NCI-H446 (cell line): Measurements from ENCODE around the gene AGK.
A peak's percentile ranks its signal among the peaks of the same experiment; 100 is the strongest.
"Not testable (repeated sequence)": the region's sequence is repeated elsewhere in the genome, so short reads cannot be mapped to it uniquely, and the experiment has no call there.

Experiments used
- DNase-seq, 2 experiments: peaks; one replicate each; lab custom pipeline; 2025; lab: John Stamatoyannopoulos, UW

Gene AGK

GRCh38 chr7:141675436-141676215 lies 124.4 kb downstream of the AGK start:
- no peak for DNase-seq

DNA sequence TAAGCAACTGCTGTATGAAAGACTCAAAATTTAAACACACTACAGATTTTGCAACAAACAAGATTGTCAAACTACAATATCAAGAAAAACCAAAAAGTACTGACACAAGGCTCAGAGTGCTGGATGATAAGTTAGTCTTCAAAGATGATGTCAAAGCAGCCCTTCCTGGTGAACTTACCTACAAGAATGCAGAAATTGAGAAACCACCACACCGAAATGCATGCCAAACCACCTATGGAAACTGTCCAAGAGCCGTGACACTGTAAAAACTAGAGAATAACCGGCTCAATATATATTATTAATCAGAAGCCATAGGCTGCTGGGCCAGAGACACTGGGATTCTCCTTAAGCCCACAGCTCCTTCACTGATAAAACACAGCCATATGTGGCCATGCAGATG lies 125.4 kb downstream of the AGK start:
- DNase-seq: no peak

DNA sequence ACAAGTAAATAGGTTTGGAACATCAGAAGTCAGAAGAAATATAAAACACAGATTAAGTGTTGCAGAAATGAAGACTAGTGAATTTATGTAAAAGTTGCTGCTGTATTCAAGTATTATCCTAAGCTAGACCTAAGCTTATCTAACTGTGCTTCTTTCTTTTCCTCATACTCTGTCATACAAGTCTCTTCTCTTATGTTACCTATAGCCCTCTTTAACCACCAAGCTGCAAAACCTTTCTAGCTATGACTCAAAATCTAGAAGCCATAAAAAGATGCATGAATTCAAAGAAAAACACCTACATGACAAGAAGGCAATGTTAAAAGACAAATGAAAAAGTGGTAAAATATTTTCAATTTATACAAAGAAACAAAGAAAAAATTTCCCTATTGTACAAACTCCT lies 127.8 kb downstream of the AGK start:
- no peak for DNase-seq

DNA sequence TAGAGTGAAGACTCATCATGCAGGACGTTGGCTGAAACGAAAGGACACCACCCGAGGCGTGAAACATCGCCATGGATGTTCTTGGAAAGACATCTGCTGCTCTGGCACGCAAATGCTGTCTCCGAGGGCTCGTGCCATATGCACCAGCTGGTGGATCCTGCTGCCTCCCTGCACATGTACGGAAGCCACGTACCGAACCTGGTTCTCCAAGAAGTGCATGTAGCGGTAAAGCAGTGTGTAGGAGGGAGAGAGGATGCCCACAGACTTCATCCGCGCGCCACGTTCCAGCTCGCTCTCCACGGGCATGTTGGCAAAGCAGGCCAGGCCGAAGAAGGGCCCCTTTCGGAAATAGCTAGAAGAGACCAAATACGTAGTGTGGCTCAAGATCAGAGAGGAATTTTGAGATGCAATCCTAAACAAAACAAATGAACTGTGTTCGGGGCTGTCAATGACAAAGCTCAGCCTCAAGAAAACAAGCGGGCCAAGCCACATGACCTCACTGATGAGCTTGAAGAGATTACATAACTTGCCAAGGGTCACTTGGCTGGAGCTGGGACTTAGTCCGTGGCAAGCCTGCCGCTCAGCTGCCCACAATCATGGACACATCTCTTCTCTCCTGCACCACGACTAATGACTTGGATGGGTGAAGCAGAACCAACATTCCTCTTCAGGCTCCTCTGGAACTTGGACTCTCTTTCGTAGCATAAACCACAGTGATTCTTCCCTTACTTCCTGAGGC lies 134.2 kb downstream of the AGK start:
- DNase-seq: peak; percentile 53 to 90

DNA sequence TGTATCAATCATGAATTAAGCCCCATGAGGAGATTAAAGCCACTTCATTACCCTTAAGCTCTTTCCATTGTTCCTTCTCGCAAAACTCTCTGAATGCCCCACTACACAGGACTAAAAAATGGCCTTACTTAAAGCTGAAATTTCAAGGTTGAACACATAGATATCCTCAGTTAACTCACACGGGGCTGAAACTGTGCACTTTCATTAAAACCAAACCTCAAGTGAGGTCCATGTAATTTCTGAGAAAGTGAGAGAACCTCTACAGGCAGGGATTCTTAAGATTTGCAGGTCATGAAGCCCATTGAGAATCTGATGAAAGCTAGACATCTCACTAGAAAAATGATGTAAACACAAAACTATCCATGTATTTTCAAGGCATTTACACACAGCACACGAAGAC lies 134.9 kb downstream of the AGK start:
- DNase-seq: no peak

- no peak for DNase-seq
Observed at GRCh38 chr7:141686670-141687069, 135.5 kb downstream of the AGK start.

DNA sequence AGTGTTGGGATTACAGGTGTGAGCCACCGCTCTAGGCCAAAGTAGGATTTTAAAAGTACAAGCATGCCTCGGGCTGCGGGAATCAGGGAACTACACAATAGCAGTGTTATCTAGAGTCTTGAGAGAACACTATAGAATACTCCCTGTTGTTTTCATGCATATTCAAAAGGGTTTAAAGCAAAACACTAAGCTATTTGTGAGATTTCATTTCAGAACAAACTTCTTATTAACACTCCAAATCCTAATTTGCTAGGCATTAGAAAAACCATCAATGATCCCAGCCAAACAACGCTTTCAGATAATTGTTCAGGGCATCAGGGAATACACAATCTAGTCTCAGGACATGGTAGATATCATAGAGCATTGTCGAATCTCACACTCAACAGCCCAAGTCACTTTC lies 136.8 kb downstream of the AGK start:
- DNase-seq: no peak

DNA sequence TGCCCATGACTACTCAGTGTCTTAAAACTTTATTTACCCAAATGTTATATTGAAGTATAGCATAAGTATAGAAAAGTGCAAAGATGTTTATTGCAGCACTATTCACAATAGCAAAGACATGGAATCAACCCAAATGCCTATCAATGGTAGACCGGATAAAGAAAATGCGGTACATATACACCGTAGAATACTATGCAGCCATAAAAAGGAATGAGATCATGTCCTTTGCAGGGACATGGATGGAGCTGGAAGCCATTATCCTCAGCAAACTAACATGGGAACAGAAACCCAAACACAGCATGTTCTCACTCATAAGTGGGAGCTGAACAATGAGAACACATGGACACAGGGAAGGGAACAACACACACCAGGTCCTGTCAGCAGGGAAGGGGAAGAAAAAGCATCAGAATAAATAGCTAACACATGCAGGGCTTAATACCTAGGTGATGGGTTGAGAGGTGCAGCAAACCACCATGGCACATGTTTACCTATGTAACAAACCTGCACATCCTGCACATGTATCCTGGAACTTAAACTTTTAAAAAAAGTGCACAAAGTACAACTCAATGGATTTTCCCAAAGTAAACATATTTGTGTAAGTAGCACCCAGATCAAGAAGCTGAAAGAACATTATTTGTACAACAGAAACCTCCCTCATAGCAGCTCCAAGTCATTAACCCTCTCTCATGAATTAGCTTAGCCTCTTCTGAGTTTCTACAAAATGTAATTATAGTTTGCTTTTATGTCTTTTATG lies 138.0 kb downstream of the AGK start:
- DNase-seq: not testable (repeated sequence)

GRCh38 chr7:141691540-141691939 lies 140.3 kb downstream of the AGK start:
- no peak for DNase-seq

DNA sequence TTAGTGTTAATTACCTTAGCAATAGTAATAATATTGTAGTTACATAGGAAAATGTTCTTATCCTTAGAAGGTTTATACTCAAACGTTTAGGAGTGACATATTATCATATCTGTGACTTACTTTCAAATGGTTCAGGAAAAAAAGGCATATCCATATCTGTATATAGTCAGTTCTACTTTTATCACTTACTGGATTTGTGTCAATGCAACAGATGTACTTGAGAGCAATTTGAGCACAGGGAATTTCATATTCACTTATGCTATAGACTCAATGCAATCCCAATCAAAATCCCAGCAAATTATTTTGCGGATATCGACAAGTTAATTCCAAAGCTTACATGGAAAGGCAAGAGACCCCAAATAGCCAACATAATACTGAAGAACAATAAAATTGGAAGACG lies 140.8 kb downstream of the AGK start:
- DNase-seq: no peak

- DNase-seq: no peak
Observed at GRCh38 chr7:141693082-141693481, 141.9 kb downstream of the AGK start.

DNA sequence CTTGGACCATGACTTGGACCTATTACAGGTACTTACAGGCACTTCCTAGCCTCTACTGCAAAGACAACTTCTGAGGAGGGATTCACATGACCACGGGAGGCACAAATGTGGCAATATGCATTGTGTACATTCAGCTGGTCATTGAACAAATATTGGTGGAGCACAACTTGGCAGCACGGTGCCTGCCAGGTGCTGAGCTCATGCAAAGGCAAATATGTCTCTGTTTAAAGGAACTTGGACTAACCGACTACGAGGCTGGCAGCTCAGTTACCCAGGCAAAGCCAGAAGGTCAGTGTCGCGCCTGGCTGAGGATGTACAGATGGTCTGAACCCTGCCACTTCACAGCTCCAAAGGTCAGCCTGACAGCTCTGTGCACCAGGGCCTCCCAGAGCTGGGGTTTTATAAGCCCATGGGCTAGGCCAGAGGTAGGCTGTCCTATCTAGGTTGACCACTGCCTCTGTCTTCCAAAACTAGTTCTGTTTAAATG lies 144.6 kb downstream of the AGK start:
- peak in 1 of 2 experiments; percentile 27 for DNase-seq

DNA sequence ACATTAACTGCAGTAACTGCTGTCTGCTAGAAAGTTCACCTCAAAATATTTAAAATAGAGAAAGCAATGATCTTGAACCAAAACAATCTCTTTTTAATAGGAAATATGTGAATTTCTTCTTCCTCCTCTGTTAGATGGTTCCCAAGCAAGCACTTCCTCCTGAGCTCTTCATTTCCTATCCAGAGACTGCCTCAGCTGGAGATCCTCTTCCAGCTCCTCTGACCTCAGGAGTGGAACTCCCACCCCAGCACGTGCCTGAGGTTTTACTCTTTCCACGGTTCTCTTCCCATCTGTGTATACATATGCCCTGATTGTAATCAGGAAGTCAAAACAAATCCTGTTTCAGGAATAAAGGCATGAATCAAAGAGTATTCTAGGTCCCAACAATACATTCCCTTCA lies 145.1 kb downstream of the AGK start:
- no peak for DNase-seq

- DNase-seq: no peak
Observed at GRCh38 chr7:141697211-141697871, 146.1 kb downstream of the AGK start.

DNA sequence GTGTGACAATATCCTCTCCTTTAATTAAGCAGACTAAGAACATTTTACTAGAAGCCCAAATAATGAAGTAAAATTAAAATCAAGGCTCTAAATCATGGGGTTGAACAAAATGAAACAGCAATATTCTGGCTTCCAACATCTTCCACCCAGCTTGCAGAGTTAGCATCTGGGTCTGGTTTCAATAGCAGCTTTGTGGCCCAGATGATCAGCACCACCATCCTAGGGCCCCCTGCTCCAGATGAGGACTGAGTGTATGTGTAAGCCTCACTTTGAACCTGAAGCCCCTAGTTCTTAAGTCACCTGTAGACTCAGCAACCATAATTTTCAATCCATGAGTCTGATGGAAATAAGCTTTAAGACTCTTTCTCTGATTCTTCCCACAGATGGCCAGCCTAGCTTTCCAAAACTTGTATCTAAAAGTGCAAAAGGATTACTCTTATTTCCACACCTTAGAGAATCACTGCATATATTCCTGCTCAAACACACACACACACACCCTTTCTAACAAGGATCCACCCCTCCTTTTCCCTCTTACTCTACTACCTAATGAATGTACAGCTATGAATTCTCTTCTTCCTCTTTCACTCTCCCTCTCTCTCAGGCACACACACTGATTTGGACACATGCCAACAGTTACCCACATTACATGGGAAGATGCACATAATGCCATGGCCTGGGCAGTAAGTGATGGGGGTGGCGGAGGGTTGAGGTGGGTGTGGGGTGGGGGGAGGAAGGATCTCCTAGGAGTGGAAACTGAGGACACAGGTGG lies 147.2 kb downstream of the AGK start:
- no peak for DNase-seq

DNA sequence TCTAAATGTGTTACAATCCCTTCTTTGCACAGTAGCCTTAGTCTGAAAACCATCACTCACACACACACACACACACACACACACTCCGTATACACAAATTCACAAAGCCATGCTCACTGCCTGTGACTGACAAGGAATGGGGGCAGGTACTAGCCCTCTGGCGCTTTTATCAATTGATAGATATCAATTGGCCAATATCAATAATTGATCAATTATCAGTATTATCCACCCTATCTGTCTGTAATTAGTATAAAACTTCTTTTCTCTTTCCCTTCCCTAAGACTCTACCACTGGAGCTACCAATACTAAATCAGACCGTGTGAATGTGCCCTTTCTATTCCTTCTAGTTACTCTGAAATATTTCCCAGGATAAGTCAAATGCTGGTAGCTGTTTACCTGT lies 148.7 kb downstream of the AGK start:
- no peak for DNase-seq

DNA sequence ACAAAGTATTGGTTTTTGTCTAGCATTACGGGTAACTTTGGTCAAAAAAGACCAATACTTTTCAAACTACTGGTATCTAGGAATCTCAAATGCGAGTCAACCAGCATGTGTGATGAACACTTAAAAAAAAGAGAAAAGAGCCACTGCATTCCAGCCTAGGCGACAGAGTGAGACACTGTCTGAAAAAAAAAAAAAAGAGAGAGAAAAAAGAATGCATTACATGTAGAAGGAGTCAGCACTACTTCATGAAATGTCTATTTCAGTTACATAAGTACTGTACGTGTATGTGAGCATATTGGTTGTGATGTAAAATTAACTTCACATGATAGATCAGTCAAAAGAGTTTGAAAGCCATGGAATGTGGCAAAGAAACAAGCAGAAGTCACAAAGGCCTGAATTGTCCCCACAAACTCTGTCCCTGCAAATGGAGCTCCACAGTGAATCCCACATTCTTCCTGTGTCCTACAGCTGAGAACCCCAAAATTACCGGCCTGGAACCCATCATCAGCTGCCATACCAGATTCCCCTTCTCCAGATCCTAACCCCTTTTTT lies 149.2 kb downstream of the AGK start:
- DNase-seq: no peak

DNA sequence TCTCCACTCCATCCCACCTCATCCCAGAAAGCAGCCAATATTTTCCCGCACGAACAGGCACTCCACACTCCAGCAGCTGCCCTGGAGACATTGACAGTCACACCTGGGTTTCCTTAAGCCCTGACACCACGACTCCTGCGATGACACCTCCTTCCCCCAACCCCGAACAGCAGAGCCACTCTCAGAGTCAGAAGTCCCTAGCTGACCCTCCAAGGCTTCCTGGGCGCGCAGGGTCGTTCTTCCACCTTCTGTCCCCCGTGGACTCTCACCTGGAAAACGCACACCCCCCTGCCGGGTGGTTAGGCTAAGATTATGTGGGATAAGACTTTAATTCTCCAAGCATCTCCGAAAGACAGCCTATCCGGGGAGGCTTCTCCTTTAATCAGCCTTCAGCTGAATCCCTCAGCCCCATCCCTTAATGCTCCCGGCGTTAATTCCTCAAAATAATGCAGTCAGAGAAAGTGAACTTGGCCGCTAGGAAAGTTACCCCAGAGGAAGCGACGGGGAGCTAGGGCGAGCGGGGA lies 149.7 kb downstream of the AGK start:
- DNase-seq: no peak

- peak in 1 of 2 experiments; percentile 22 for DNase-seq
Observed at GRCh38 chr7:141701489-141702046, 150.4 kb downstream of the AGK start.

- DNase-seq: peak in 1 of 2 experiments; percentile 50
Observed at GRCh38 chr7:141702047-141702567, 150.9 kb downstream of the AGK start, which contains the start of gene DENND11. Gene DENND11 (minus strand): TSS chr7:141702166. CDS start chr7:141702153, 13 bp downstream.
